ENCODE results near the gene KIFC1. TPM values are rescaled to one million over a fixed set of nuclear protein-coding genes. Genes with fewer than 3 reads are reported as not detected.

KIFC1 gene
- total and polyA plus RNA-seq, 9 of the 15 experiments (the other 6 are each of a cell fraction or from before 2014, with no cell fraction given) = 1.3 to 95.2 (median 76.9) TPM

DNA sequence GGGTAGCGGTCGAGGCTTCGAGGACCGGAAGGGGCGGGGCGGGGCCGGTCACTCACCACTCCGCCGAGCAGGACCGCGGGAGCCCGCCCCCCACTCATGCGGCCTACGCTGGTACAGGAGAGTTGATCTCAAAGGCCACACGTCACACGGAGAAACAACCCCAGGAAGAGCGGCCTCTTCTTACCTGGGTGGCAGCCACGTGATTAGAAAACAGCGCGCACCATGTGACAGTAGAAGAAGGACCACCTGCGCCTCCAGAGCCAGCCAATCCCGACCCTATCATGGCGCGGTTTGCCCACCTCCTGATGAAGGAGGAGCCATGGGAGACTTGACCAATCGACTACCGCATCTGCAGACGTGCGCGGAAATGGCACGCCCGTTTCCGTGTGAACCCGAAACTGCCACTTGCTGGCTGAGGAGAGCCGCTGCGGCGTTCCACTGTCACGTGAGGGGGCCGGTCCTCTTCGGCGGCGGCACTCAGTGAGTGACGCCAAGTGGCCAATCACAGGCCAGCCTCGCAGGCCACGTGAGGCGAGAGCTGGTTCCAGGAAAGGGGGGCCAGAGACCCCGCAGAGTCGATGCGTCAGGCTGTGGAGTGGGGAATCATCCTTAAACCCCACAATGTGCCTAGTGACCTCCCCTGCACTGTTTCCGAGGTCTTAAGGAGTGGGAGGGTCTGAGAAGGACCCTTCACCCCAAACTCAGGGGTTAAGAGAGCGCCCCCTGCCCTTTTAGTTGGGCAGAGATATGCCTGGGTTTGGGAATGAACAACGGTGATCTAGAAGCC, 26.5 kb downstream of the KIFC1 start, which contains the start of gene CUTA (continued):
- TF ChIP-seq MGA (IDR thresholded peaks at IDR 0.05) (peak; percentile 98), ZNF717 (CRISPR knock-in tag; IDR thresholded peaks at IDR 0.05) (no peak), E2F6 (IDR thresholded peaks at IDR 0.05; ENCODE audit: borderline replicate concordance in 1 of 2, extremely low read depth in 1 of 2, insufficient read depth in 1 of 2, insufficient read length in 1 of 2, low read depth in 1 of 2, low read length in 1 of 2, poor library complexity in 1 of 2, severe bottlenecking in 1 of 2) (peak; percentile 83), SAP30 (IDR thresholded peaks at IDR 0.05; ENCODE audit: borderline replicate concordance, insufficient read depth, low read depth, low read length, poor library complexity, severe bottlenecking) (peak; percentile 69), ETS1 (conservative IDR thresholded peaks at IDR 0.05; ENCODE audit: control insufficient read depth, low read depth, low read length) (no peak), TCF3 (CRISPR knock-in tag; IDR thresholded peaks at IDR 0.05) (no peak; the same call in 1 of the 2 replicates), XRCC4 (IDR thresholded peaks at IDR 0.05; ENCODE audit: extremely low read depth, insufficient read depth, insufficient read length) (no peak), RFX5 (IDR thresholded peaks at IDR 0.05; ENCODE audit: low read depth, low read length) (0 out of 2 replicates have a peak, but pooled peaks have one; percentile 49), HEY1 (CRISPR knock-in tag; IDR thresholded peaks at IDR 0.05; ENCODE audit: borderline replicate concordance) (peak; percentile 91), NFE2 (IDR thresholded peaks at IDR 0.05; ENCODE audit: low read depth) (no peak; the same call in 1 of the 2 replicates), TFAM (CRISPR knock-in tag; conservative IDR thresholded peaks at IDR 0.05) (no peak), ZBTB7A (IDR thresholded peaks at IDR 0.05; ENCODE audit: borderline replicate concordance, control insufficient read depth, low read depth, low read length) (peak; percentile 98)
